Stimulated activated effector memory CD8-positive, alpha-beta T cell treated with anti-CD3 and anti-CD28 coated beads, Interleukin-12 subunit alpha, Interleukin-12 subunit beta, amount 100 ng/mL, for 72 hours (primary cell): ENCODE results near the gene ANGPT4.

Source experiments
- ATAC-seq: fragments of 150-1000 bp; cut with Tn5 transposase; 2 replicates; pipeline ENCODE4 v1.10.0; 2021
- DNase-seq, 2 donors: peaks; one replicate each; pipeline ENCODE4 v3.0.0; 2021 to 2022; ENCODE audit warnings: low spot score in 2 of 2
- H3K27ac Mint-ChIP-seq: one replicate; pipeline ENCODE4 v1.8.0; 2022; ENCODE audit warnings: mild to moderate bottlenecking, mixed read lengths
- H3K36me3 Mint-ChIP-seq: one replicate; pipeline ENCODE4 v1.8.0; 2022; ENCODE audit warnings: mild to moderate bottlenecking, mixed read lengths
- H3K4me1 Mint-ChIP-seq: one replicate; pipeline ENCODE4 v1.8.0; 2022; ENCODE audit warnings: mixed read lengths
- H3K4me3 Mint-ChIP-seq: one replicate; pipeline ENCODE4 v1.8.0; 2022; ENCODE audit warnings: mild to moderate bottlenecking, mixed read lengths
- H3K9me3 Mint-ChIP-seq: one replicate; pipeline ENCODE4 v1.8.0; 2022; ENCODE audit warnings: mixed read lengths

The ANGPT4 gene

GRCh38 chr20:825710-826421, 90.3 kb downstream of the ANGPT4 start:
- ATAC-seq (no peak), DNase-seq (no peak)
- no peaks in the 10 kb centered on the region for H3K9me3 Mint-ChIP-seq
- peak overlapping the region; percentile 16 for H3K27ac Mint-ChIP-seq
- no peaks in the 10 kb centered on the region for H3K36me3 Mint-ChIP-seq
- H3K4me3 Mint-ChIP-seq: no peak overlapping the region
- H3K4me1 Mint-ChIP-seq: peaks cover 6% of the 10 kb centered on the region

GRCh38 chr20:824916-825315, 91.2 kb downstream of the ANGPT4 start:
- no peak for ATAC-seq

GRCh38 chr20:824490-824889, 91.6 kb downstream of the ANGPT4 start:
- no peaks in the 10 kb centered on the region for H3K9me3 Mint-ChIP-seq
- no peak for DNase-seq
- peaks cover 12% of the 10 kb centered on the region for H3K4me1 Mint-ChIP-seq
- no peak for ATAC-seq
- no peaks in the 10 kb centered on the region for H3K36me3 Mint-ChIP-seq
- no peak overlapping the region for H3K4me3 Mint-ChIP-seq
- H3K27ac Mint-ChIP-seq: peak overlapping the region; percentile 16

More at GRCh38 chr20:824916-825315, 91.2 kb downstream of the ANGPT4 start:
- peaks cover 12% of the 10 kb centered on the region for H3K4me1 Mint-ChIP-seq
- no peak for DNase-seq
- no peak overlapping the region for H3K4me3 Mint-ChIP-seq
- H3K9me3 Mint-ChIP-seq: no peaks in the 10 kb centered on the region
- no peaks in the 10 kb centered on the region for H3K36me3 Mint-ChIP-seq
- H3K27ac Mint-ChIP-seq: peak overlapping the region; percentile 16

- peaks cover 12% of the 10 kb centered on the region for H3K4me1 Mint-ChIP-seq
- H3K36me3 Mint-ChIP-seq: no peaks in the 10 kb centered on the region
- H3K4me3 Mint-ChIP-seq: no peak overlapping the region
- no peak for ATAC-seq
- DNase-seq: no peak
- H3K9me3 Mint-ChIP-seq: no peaks in the 10 kb centered on the region
- no peak overlapping the region for H3K27ac Mint-ChIP-seq
Measured at GRCh38 chr20:823574-823902, 92.6 kb downstream of the ANGPT4 start.

- no peaks in the 10 kb centered on the region for H3K9me3 Mint-ChIP-seq
- H3K36me3 Mint-ChIP-seq: no peaks in the 10 kb centered on the region
- DNase-seq (no peak), ATAC-seq (no peak)
- no peak overlapping the region for H3K4me3 Mint-ChIP-seq
- no peak overlapping the region for H3K27ac Mint-ChIP-seq
- peaks cover 12% of the 10 kb centered on the region for H3K4me1 Mint-ChIP-seq
Measured at GRCh38 chr20:822651-823573, 93.2 kb downstream of the ANGPT4 start.

- Mint-ChIP-seq H3K27ac (no peak overlapping the region), H3K36me3 (no peaks in the 10 kb centered on the region), H3K4me1 (peaks cover 12% of the 10 kb centered on the region), H3K4me3 (no peak overlapping the region), H3K9me3 (no peaks in the 10 kb centered on the region)
- no peak for DNase-seq
- ATAC-seq: no peak
Measured at GRCh38 chr20:821731-822065, 94.4 kb downstream of the ANGPT4 start.

- Mint-ChIP-seq H3K36me3 (no peaks in the 10 kb centered on the region), H3K27ac (peak overlapping the region; percentile 75)
- ATAC-seq: no peak
Measured at GRCh38 chr20:821046-821730, 94.9 kb downstream of the ANGPT4 start.

GRCh38 chr20:820323-820953, 95.7 kb downstream of the ANGPT4 start:
- no peak for DNase-seq
- no peak for ATAC-seq
- H3K4me3 Mint-ChIP-seq: no peak overlapping the region
- H3K9me3 Mint-ChIP-seq: no peaks in the 10 kb centered on the region
- H3K27ac Mint-ChIP-seq: peak overlapping the region; percentile 17
- peaks cover 13% of the 10 kb centered on the region for H3K4me1 Mint-ChIP-seq
- no peaks in the 10 kb centered on the region for H3K36me3 Mint-ChIP-seq

More at GRCh38 chr20:821046-821730, 94.9 kb downstream of the ANGPT4 start:
- H3K9me3 Mint-ChIP-seq: no peaks in the 10 kb centered on the region
- no peak for DNase-seq
- no peak overlapping the region for H3K4me3 Mint-ChIP-seq
- H3K4me1 Mint-ChIP-seq: peaks cover 14% of the 10 kb centered on the region
